HepG2 (cell line): ENCODE results near the gene MRGPRX4. TPM values are rescaled to one million over a fixed set of nuclear protein-coding genes. Genes with fewer than 3 reads are reported as not detected.

ENCODE experiments used
- ATAC-seq: fragments of 200-7000 bp; cut with Tn5 transposase; 3 replicates; pipeline ENCODE4 v1.9.1; 2020; ENCODE audit warnings: mild to moderate bottlenecking, moderate library complexity
- BruUV-seq: library from RNA; stranded (reverse); fragments of 400-500 nt; replicated peaks from 2 replicates; lab custom pipeline; 2021; lab: Mats Ljungman, UMichigan
- CTCF ChIA-PET: fragments of 300-600 bp; formaldehyde crosslinking; extraction: SDS; loops from one replicate; lab custom pipeline; 2021; ENCODE audit warnings: low total read pairs, inconsistent platforms, low intra/inter-chr PET ratio; lab: Yijun Ruan, JAX
- POLR2A ChIA-PET: fragments of 350-600 bp; sonication (Branson Sonifier 250); formaldehyde crosslinking; loops from one replicate; lab custom pipeline; 2020; ENCODE audit warnings: antibody characterized with exemption, inconsistent platforms; lab: Yijun Ruan, JAX
- DNase-seq: peaks from one replicate; pipeline ENCODE4 v3.0.0-alpha.2; 2015; ENCODE audit warnings: low spot score
- FAIRE-seq: peaks from 3 replicates; lab custom pipeline; 2011; peaks lifted over from hg19 to GRCh38; lab: Jason Lieb, UNC
- H2AFZ ChIP-seq: one replicate; pipeline ENCODE4 v1.6.1; 2011; ENCODE audit warnings: low read length, inconsistent platforms
- H3K27ac ChIP-seq: fragments of 300-600 bp; 3 replicates; pipeline ENCODE4 v1.8.0; 2011; ENCODE audit warnings: mixed run types, mild to moderate bottlenecking, mixed read lengths, low read length, inconsistent platforms; ENCODE audit not compliant: insufficient read depth; ENCODE audit errors: extremely low read length
- H3K27me3 ChIP-seq, 2 experiments: fragments of 200-600 bp in 1 of 2; 2 replicates in 1 of 2; 3 replicates in 1 of 2; pipeline versions ENCODE4 v1.6.0 to v1.8.0; 2011; ENCODE audit warnings: low read length in 2 of 2, mild to moderate bottlenecking in 2 of 2, moderate library complexity in 2 of 2, inconsistent platforms in 1 of 2; ENCODE audit not compliant: insufficient read depth in 2 of 2, control insufficient read depth in 1 of 2
- H3K36me3 ChIP-seq, 2 experiments: fragments of 200-600 bp in 1 of 2; replicated peaks in 1 of 2; 2 replicates in 1 of 2; 3 replicates in 1 of 2; pipeline versions ENCODE4 v1.5.1 to v1.8.0; 2011; ENCODE audit warnings: low read length in 2 of 2, inconsistent platforms in 1 of 2; ENCODE audit not compliant: insufficient read depth in 2 of 2, control insufficient read depth in 1 of 2
- H3K4me1 ChIP-seq: 2 replicates; pipeline ENCODE4 v1.5.1; 2012; ENCODE audit warnings: low read length, inconsistent platforms; ENCODE audit not compliant: insufficient read depth
- H3K4me2 ChIP-seq: 2 replicates; pipeline ENCODE4 v1.6.0; 2011; ENCODE audit warnings: low read depth, low read length, inconsistent platforms
- H3K4me3 ChIP-seq, 3 experiments: fragments of 200-600 bp in 1 of 3; sonication (generic), shearing (Covaris generic) in 1 of 3; replicated peaks in 1 of 3; 2 replicates each; pipeline ENCODE4 v1.5.1; 2011 to 2016; ENCODE audit warnings: low read length in 3 of 3, inconsistent platforms in 2 of 3, low read depth in 2 of 3, mild to moderate bottlenecking in 2 of 3, control low read depth in 1 of 3, mixed read lengths in 1 of 3; ENCODE audit not compliant: insufficient read depth in 1 of 3
- H3K79me2 ChIP-seq: one replicate; pipeline ENCODE4 v1.6.1; 2011; ENCODE audit warnings: low read length, inconsistent platforms; ENCODE audit not compliant: insufficient read depth
- H3K9ac ChIP-seq: 2 replicates; pipeline ENCODE4 v1.6.0; 2011; ENCODE audit warnings: mild to moderate bottlenecking, low read depth, low read length, inconsistent platforms; ENCODE audit not compliant: insufficient read depth
- H3K9me3 ChIP-seq: 2 replicates; pipeline ENCODE4 v1.5.1; 2012; ENCODE audit warnings: mild to moderate bottlenecking, low read length
- H4K20me1 ChIP-seq: 2 replicates; pipeline ENCODE4 v1.6.0; 2011; ENCODE audit warnings: inconsistent platforms, mild to moderate bottlenecking, low read length, moderate library complexity; ENCODE audit not compliant: insufficient read depth
- BRD4 ChIP-seq: sonication (generic); formaldehyde crosslinking; IDR thresholded peaks from 2 replicates; pipeline ENCODE4 v1.4.0; 2020; ENCODE audit warnings: missing genetic modification reagents
- CTCF ChIP-seq: sonication (generic); formaldehyde crosslinking; IDR thresholded peaks from 2 replicates; pipeline ENCODE4 v1.5.0; 2020; ENCODE audit warnings: mild to moderate bottlenecking, missing genetic modification reagents, moderate library complexity
- RAD21 ChIP-seq: fragments of 450-650 bp; formaldehyde crosslinking; IDR thresholded peaks from 2 replicates; pipeline ENCODE4 v1.5.0; 2020; ENCODE audit warnings: mild to moderate bottlenecking
- SMC3 ChIP-seq: IDR thresholded peaks from 2 replicates; pipeline ENCODE4 v1.6.1; 2011; ENCODE audit warnings: low read length, improper control_type of control experiment
- STAG1 ChIP-seq: sonication (generic); formaldehyde crosslinking; IDR thresholded peaks from 2 replicates; pipeline ENCODE4 v1.4.0; 2020; ENCODE audit warnings: missing genetic modification reagents
- ZNF256 ChIP-seq: sonication (generic); formaldehyde crosslinking; conservative IDR thresholded peaks from 2 replicates; pipeline ENCODE4 v1.4.0; 2020; ENCODE audit warnings: missing genetic modification reagents
- ZNF468 ChIP-seq: sonication (generic); formaldehyde crosslinking; IDR thresholded peaks from 2 replicates; pipeline ENCODE4 v1.8.0; 2022; ENCODE audit warnings: mild to moderate bottlenecking, moderate library complexity, missing genetic modification reagents
- ZNF83 ChIP-seq: sonication (generic); formaldehyde crosslinking; IDR thresholded peaks from 2 replicates; pipeline ENCODE4 v1.4.0; 2020; ENCODE audit warnings: missing genetic modification reagents, mild to moderate bottlenecking, borderline replicate concordance
- WGBS: methylation state at CpG from one replicate; pipeline ENCODE4 v1.1.6; 2017; ENCODE audit warnings: low lambda C conversion rate; 5-methylcytosine and 5-hydroxymethylcytosine counted together
- in situ Hi-C: cut with HindIII; loops from 2 replicates; pipeline ENCODE4 v1.10.0; 2017; ENCODE audit warnings: low pct_unique_long_range_greater_than_20kb; ENCODE audit not compliant: extremely low pct_ligation_motif_present
- intact Hi-C: fragments of 100-400 bp; cut with micrococcal nuclease; formaldehyde crosslinking; loops from one replicate; pipeline ENCODE4 v1.10.0; 2022; ENCODE audit not compliant: unreplicated experiment
- polyA plus RNA-seq, 8 experiments: library from polyadenylated mRNA; depleted of rRNA in 3 of 8; stranded (reverse) in 7 of 8; unstranded in 1 of 8; fragments of >200 nt; fragmentation: Illumina TruSeq in 4 of 8; extraction: Trizol in 4 of 8; gene quantifications; 2 replicates each; pipeline versions ENCODE4 v1.2.1 to v1.2.3, GENCODE V29; 2011 to 2016; ENCODE audit warnings: low read depth in 4 of 8, missing spikeins in 1 of 8, mixed read lengths in 1 of 8; ENCODE audit not compliant: insufficient read depth in 1 of 8
- total RNA-seq, 5 experiments: library from RNA; depleted of rRNA; stranded (reverse); fragments of >200 nt; fragmentation: Illumina TruSeq; extraction: Trizol; gene quantifications; 2 replicates each; pipeline ENCODE4 v1.2.3, GENCODE V29; 2016; ENCODE audit warnings: low read depth in 1 of 5

MRGPRX4 gene
- total and polyA plus RNA-seq, 2 of the 13 experiments (the other 11 are each of a cell fraction or from before 2014, with no cell fraction given): 0.18 TPM

DNA sequence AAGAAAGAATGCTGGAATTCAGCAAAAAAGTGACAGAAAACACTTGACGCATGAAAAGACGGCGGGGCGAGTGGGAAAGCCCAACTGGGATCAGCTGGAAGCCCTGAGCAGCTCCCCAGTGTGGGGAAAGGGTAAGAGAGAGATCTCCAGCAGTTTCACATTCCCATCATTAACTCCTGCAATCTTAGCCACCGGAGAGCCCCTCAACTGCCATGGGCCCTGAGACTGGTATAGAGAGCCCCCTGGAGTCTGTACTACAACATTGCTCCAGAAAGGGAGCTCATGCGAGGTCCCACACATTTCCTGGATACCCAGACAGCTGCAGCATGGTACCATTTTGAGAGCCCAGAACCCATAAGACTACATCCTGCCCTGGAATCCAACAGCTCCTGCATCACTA, 31.1 kb downstream of the MRGPRX4 start:
- no peaks in the 10 kb centered on the region for H3K36me3 ChIP-seq
- peaks cover 9% of the 10 kb centered on the region; the same call in 1 of the 2 replicates for H3K4me1 ChIP-seq
- H3K9me3 ChIP-seq: no peaks in the 10 kb centered on the region
- H3K27me3 ChIP-seq: peaks cover 0 to 4% of the 10 kb centered on the region in 2 experiments; a peak in 1 of 5 replicates
- CTCF ChIA-PET: interaction anchor here (1.4 to 3.2 kb wide), 2 partner anchors 32 to 89 kb away, joined by 4 to 28 read pairs; no protein-coding TSS in a partner anchor
- in situ Hi-C loops: loop anchor here (5.0 kb wide), 1 partner anchor 86 kb away; no protein-coding TSS in a partner anchor
- POLR2A ChIA-PET: no interaction called here
- no peak overlapping the region for H3K27ac ChIP-seq
- BruUV-seq: no TSS peak
- H2AFZ ChIP-seq: no peak overlapping the region
- 54% methylated on average over 5 of the region's 6 CpGs for WGBS
- intact Hi-C loops: loop anchor here (1.0 kb wide), 2 partner anchors 32 to 88 kb away; no protein-coding TSS in a partner anchor
- H3K4me2 ChIP-seq: no peak overlapping the region
- peak; percentile 4 for FAIRE-seq
- DNase-seq: peak; percentile 31
- peak; percentile 96 for ATAC-seq
- H4K20me1 ChIP-seq: no peaks in the 10 kb centered on the region
- no peak overlapping the region for H3K9ac ChIP-seq
- TF ChIP-seq ZNF256: no peak
- peak; percentile 73 for TF ChIP-seq RAD21
- peak; percentile 70 for TF ChIP-seq STAG1 (CRISPR knock-in tag)
- no peak for TF ChIP-seq ZNF83
- peak; percentile 75 for TF ChIP-seq SMC3
- peak; percentile 66 for TF ChIP-seq CTCF (CRISPR knock-in tag)
- no peak for TF ChIP-seq ZNF468 (CRISPR knock-in tag)
- TF ChIP-seq BRD4 (CRISPR knock-in tag): no peak
- H3K79me2 ChIP-seq: no peaks in the 10 kb centered on the region
- H3K4me3 ChIP-seq: no peak overlapping the region
